ENCODE results near the gene C19orf12.

DNA sequence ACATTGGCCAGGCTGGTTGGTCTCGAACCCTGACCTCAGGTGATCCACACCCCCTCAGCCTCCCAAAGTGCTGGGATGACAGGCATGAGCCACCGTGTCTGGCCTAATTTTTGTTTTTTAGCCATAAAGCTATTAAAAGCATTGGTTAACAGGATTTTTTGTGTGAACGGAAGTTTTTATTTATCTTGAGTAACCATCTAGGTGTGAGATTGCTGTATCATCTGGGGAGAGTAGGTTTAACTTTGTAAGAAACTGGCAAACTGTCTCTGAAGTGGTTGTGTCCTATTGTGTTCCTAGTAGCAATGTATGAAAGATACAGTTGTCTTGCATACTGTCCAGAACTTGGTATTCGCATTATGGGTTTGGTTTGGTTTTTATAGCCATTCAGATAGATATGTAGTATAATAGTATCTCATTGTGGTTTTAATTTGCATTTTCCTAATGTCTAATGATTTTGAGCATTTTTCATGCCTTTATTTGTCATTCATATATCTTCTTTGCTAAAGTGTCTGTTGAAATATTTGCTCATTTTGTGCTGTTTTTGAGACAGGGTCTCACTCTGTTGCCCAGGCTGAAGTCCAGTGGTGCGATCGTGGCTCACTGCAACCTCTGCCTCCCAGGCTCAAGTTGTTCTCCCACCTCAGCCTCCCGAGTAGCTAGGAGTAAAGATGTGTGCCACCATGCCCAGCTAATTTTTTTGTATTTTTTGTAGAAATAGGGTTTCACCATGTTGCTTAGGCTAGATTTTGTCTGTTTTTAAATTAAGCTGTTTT, 63.3 kb downstream of the C19orf12 start:
- TF ChIP-seq SP1 (IDR thresholded peaks at IDR 0.05) (no peak), SUZ12 (IDR thresholded peaks at IDR 0.05) (no peak), FOXM1 (IDR thresholded peaks at IDR 0.05; ENCODE audit: borderline replicate concordance) (no peak), PKNOX1 (IDR thresholded peaks at IDR 0.05) (no peak), ARNT (IDR thresholded peaks at IDR 0.05) (no peak), ELF4 (IDR thresholded peaks at IDR 0.05) (no peak), FOXK2 (IDR thresholded peaks at IDR 0.05) (no peak), BHLHE40 (IDR thresholded peaks at IDR 0.05; ENCODE audit: borderline replicate concordance) (no peak)
